Measurements from ENCODE around the gene ZNF846. TPM values are rescaled to one million over a fixed set of nuclear protein-coding genes. Genes with fewer than 3 reads are reported as not detected.
"Not testable (repeated sequence)": the region's sequence is repeated elsewhere in the genome, so short reads cannot be mapped to it uniquely, and the experiment has no call there.

Gene ZNF846
- total RNA-seq, 1 experiment from 2014 or later: 11.2 TPM

DNA sequence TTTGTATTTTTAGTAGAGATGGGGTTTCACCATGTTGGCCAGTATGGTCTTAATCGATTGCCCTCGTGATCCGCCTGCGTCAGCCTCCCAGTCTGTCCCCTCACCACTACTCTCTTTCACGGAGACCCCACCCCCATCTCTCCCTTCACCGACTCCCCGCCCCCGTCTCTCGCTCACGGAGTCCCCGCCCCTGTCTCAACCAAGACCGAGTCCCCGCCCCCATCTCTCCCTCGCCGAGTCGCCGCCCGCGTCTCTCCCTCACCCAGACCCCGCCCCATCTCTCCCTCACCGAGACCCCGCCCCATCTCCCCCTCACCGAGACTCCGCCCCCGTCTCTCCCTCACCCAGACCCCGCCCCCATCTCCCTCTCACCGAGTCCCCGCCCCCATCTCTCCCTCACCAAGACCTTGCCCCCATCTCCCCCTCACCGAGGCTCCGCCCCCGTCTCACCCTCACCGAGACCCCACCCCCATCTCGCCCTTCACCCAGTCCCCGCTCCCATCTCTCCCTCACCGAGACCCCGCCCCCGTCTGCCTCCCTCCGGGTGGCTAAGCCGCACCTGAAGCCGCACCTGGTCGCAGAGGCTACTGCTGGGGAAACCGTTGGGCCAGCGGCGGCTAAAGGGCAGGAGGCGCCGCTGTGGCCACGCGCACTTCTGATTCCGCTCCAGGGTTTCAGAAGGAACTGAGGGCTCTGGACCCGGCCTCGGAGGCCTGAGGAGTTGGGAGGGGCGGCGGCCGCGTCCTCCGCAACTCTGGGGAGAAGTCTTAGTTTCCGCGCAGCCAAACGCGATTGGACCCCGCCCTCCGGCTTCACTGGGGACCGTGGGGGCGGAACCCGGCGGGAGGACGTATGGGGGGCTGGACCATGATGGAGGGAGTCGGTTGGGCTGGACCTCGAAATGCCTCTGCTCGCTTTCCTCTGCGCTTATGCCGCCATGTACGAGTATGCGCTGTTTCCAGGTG, 17.1 kb upstream of the ZNF846 start (continued):
- TF ChIP-seq ZNF219 (CRISPR knock-in tag; IDR thresholded peaks at IDR 0.05; ENCODE audit: borderline replicate concordance): no peak
- TF ChIP-seq, protein P1, sequence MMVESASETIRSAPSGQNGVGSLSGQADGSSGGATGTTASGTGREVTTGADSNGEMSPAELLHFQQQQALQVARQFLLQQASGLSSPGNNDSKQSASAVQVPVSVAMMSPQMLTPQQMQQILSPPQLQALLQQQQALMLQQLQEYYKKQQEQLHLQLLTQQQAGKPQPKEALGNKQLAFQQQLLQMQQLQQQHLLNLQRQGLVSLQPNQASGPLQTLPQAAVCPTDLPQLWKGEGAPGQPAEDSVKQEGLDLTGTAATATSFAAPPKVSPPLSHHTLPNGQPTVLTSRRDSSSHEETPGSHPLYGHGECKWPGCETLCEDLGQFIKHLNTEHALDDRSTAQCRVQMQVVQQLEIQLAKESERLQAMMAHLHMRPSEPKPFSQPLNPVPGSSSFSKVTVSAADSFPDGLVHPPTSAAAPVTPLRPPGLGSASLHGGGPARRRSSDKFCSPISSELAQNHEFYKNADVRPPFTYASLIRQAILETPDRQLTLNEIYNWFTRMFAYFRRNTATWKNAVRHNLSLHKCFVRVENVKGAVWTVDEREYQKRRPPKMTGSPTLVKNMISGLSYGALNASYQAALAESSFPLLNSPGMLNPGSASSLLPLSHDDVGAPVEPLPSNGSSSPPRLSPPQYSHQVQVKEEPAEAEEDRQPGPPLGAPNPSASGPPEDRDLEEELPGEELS (CRISPR knock-in tag; IDR thresholded peaks at IDR 0.05): 0 out of 2 replicates have a peak, but pooled peaks have one; percentile 36
- TF ChIP-seq, protein P2, sequence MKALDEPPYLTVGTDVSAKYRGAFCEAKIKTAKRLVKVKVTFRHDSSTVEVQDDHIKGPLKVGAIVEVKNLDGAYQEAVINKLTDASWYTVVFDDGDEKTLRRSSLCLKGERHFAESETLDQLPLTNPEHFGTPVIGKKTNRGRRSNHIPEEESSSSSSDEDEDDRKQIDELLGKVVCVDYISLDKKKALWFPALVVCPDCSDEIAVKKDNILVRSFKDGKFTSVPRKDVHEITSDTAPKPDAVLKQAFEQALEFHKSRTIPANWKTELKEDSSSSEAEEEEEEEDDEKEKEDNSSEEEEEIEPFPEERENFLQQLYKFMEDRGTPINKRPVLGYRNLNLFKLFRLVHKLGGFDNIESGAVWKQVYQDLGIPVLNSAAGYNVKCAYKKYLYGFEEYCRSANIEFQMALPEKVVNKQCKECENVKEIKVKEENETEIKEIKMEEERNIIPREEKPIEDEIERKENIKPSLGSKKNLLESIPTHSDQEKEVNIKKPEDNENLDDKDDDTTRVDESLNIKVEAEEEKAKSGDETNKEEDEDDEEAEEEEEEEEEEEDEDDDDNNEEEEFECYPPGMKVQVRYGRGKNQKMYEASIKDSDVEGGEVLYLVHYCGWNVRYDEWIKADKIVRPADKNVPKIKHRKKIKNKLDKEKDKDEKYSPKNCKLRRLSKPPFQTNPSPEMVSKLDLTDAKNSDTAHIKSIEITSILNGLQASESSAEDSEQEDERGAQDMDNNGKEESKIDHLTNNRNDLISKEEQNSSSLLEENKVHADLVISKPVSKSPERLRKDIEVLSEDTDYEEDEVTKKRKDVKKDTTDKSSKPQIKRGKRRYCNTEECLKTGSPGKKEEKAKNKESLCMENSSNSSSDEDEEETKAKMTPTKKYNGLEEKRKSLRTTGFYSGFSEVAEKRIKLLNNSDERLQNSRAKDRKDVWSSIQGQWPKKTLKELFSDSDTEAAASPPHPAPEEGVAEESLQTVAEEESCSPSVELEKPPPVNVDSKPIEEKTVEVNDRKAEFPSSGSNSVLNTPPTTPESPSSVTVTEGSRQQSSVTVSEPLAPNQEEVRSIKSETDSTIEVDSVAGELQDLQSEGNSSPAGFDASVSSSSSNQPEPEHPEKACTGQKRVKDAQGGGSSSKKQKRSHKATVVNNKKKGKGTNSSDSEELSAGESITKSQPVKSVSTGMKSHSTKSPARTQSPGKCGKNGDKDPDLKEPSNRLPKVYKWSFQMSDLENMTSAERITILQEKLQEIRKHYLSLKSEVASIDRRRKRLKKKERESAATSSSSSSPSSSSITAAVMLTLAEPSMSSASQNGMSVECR (CRISPR knock-in tag; IDR thresholded peaks at IDR 0.05; ENCODE audit: borderline replicate concordance): 0 out of 2 replicates have a peak, but pooled peaks have one; percentile 69
- TF ChIP-seq, protein P3, sequence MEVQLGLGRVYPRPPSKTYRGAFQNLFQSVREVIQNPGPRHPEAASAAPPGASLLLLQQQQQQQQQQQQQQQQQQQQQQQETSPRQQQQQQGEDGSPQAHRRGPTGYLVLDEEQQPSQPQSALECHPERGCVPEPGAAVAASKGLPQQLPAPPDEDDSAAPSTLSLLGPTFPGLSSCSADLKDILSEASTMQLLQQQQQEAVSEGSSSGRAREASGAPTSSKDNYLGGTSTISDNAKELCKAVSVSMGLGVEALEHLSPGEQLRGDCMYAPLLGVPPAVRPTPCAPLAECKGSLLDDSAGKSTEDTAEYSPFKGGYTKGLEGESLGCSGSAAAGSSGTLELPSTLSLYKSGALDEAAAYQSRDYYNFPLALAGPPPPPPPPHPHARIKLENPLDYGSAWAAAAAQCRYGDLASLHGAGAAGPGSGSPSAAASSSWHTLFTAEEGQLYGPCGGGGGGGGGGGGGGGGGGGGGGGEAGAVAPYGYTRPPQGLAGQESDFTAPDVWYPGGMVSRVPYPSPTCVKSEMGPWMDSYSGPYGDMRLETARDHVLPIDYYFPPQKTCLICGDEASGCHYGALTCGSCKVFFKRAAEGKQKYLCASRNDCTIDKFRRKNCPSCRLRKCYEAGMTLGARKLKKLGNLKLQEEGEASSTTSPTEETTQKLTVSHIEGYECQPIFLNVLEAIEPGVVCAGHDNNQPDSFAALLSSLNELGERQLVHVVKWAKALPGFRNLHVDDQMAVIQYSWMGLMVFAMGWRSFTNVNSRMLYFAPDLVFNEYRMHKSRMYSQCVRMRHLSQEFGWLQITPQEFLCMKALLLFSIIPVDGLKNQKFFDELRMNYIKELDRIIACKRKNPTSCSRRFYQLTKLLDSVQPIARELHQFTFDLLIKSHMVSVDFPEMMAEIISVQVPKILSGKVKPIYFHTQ (CRISPR knock-in tag; IDR thresholded peaks at IDR 0.05): no peak
- TF ChIP-seq FOXP1 (CRISPR knock-in tag; IDR thresholded peaks at IDR 0.05; ENCODE audit: borderline replicate concordance): peak; percentile 23; the same call in 1 of the 2 replicates
- TF ChIP-seq ZNF263 (CRISPR knock-in tag; IDR thresholded peaks at IDR 0.05; ENCODE audit: low read depth): no peak
- TF ChIP-seq, protein P4, sequence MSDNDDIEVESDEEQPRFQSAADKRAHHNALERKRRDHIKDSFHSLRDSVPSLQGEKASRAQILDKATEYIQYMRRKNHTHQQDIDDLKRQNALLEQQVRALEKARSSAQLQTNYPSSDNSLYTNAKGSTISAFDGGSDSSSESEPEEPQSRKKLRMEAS (CRISPR knock-in tag; IDR thresholded peaks at IDR 0.05): peak; percentile 68
- no peak for TF ChIP-seq OVOL2 (CRISPR knock-in tag; IDR thresholded peaks at IDR 0.05; ENCODE audit: borderline replicate concordance)

DNA sequence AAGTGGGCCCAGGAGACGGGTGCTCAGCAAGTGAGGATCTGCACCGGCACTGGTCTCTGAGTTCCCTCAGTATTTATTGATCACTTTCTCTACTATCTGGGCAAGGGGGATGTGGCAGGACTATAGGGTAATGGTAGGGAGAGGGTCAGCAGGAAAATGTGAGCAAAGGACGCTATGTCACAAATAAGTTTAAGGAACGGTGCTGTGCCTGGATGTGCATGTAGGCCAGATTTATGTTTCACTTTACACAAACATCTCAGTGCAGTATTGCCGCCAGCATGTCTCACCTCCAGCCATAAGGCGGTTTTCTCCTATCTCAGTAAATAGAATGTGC, 15.6 kb upstream of the ZNF846 start:
- Mint-ChIP-seq H3K4me3 (peak overlapping the region; percentile 97; the same call in 1 of the 2 replicates), H3K4me1 (peaks cover 31% of the 10 kb centered on the region), H3K27ac (peak overlapping the region; percentile 99)
- CTCF ChIA-PET; POLR2A ChIA-PET; H3K27me3 Mint-ChIP-seq (ENCODE audit: low read depth); DNase-seq (ENCODE audit: low spot score); H3K36me3 Mint-ChIP-seq; ATAC-seq; H3K9me3 Mint-ChIP-seq: not testable (repeated sequence)

DNA sequence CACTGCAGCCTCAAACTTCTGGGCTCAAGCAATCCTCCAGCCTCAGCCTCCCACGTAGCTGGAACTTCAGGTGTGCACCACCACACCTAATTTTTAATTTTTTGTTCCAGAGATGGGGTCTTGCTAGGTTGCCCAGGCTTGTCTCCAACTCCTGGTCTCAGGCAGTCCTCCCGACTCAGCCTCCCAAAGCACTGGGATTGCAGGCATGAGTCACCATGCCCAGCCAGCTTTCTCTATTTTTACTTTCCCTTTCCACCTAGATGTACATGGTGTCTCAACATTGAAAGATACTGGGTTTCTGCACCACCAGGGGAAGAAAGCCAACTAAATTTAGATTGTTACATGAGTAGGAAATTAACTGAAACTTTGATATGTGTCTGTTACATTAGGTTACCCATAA, 13.8 kb upstream of the ZNF846 start:
- no peak overlapping the region for H3K4me3 Mint-ChIP-seq
- no peak overlapping the region for H3K27ac Mint-ChIP-seq
- POLR2A ChIA-PET: no interaction called here
- H3K36me3 Mint-ChIP-seq: no peaks in the 10 kb centered on the region
- peaks cover 26% of the 10 kb centered on the region for H3K4me1 Mint-ChIP-seq
- H3K9me3 Mint-ChIP-seq: no peaks in the 10 kb centered on the region
- TF ChIP-seq GTF2I (CRISPR knock-in tag; conservative IDR thresholded peaks at IDR 0.05) (no peak), ESRRA (CRISPR knock-in tag; IDR thresholded peaks at IDR 0.05; ENCODE audit: borderline replicate concordance) (no peak), ZNF263 (CRISPR knock-in tag; IDR thresholded peaks at IDR 0.05; ENCODE audit: low read depth) (no peak), ZNF121 (CRISPR knock-in tag; IDR thresholded peaks at IDR 0.05) (peak; percentile 72; the same call in 1 of the 2 replicates), HMGA2 (CRISPR knock-in tag; IDR thresholded peaks at IDR 0.05) (no peak)
- ATAC-seq: no peak
- no peak for DNase-seq (ENCODE audit: low spot score)
- CTCF ChIA-PET: no interaction called here
- H3K27me3 Mint-ChIP-seq (ENCODE audit: low read depth): no peaks in the 10 kb centered on the region; the same call in 1 of the 2 replicates

All from WTC11 (cell line).